HG02759 (cell line): ENCODE data around the gene PALD1.

ENCODE experiments used
- ATAC-seq: cut with Tn5 transposase; IDR thresholded peaks from one replicate; pipeline ENCODE4 v1.9.1; 2021; ENCODE audit warnings: mild to moderate bottlenecking, moderate library complexity; ENCODE audit not compliant: unreplicated experiment

PALD1 gene

GRCh38 chr10:70504521-70505358, 26.2 kb downstream of the PALD1 start:
- no peak for ATAC-seq

- ATAC-seq = no peak
These were observed 27.3 kb downstream of the PALD1 start for GRCh38 chr10:70505908-70506307.

GRCh38 chr10:70507966-70508365, 29.4 kb downstream of the PALD1 start:
- no peak for ATAC-seq

GRCh38 chr10:70508912-70509756, 30.6 kb downstream of the PALD1 start:
- ATAC-seq = no peak

- no peak for ATAC-seq
These were observed 31.2 kb downstream of the PALD1 start for GRCh38 chr10:70509757-70510147.

- no peak for ATAC-seq
These were observed 31.9 kb downstream of the PALD1 start for GRCh38 chr10:70510453-70510852.

- no peak for ATAC-seq
These were observed 32.3 kb downstream of the PALD1 start for GRCh38 chr10:70510904-70511303.

- no peak for ATAC-seq
These were observed 33.6 kb downstream of the PALD1 start for GRCh38 chr10:70512149-70512639.

GRCh38 chr10:70513848-70514309, 35.3 kb downstream of the PALD1 start:
- ATAC-seq = peak; percentile 98

GRCh38 chr10:70514591-70514990, 36.0 kb downstream of the PALD1 start:
- ATAC-seq = no peak

- no peak for ATAC-seq
These were observed 36.6 kb downstream of the PALD1 start for GRCh38 chr10:70515035-70515667.

- no peak for ATAC-seq
These were observed 40.1 kb downstream of the PALD1 start for GRCh38 chr10:70518695-70519094.

GRCh38 chr10:70523057-70523456, 44.5 kb downstream of the PALD1 start:
- ATAC-seq = no peak

GRCh38 chr10:70523549-70523948, 45.0 kb downstream of the PALD1 start:
- ATAC-seq = no peak

- ATAC-seq = no peak
These were observed 49.7 kb downstream of the PALD1 start for GRCh38 chr10:70528314-70528713.

GRCh38 chr10:70528741-70529362, 50.3 kb downstream of the PALD1 start:
- no peak for ATAC-seq

- ATAC-seq = no peak
These were observed 51.3 kb downstream of the PALD1 start for GRCh38 chr10:70529848-70530247.

GRCh38 chr10:70530315-70530714, 51.7 kb downstream of the PALD1 start:
- ATAC-seq = no peak

GRCh38 chr10:70532554-70533188, 54.1 kb downstream of the PALD1 start:
- no peak for ATAC-seq

- no peak for ATAC-seq
These were observed 54.6 kb downstream of the PALD1 start for GRCh38 chr10:70533189-70533558.
